Parathyroid adenoma (tissue), 2 donors: ENCODE results near the gene IFT52.
"Not testable (repeated sequence)": the region's sequence is repeated elsewhere in the genome, so short reads cannot be mapped to it uniquely, and the experiment has no call there.

Experiments
- H2AFZ ChIP-seq: fragments of 300-600 bp; sonication (generic); one replicate; pipeline ENCODE4 v1.7.0; 2017; ENCODE audit warnings: antibody characterized with exemption, mild to moderate bottlenecking
- H3K27ac ChIP-seq: fragments of 300-600 bp; sonication (generic); one replicate; pipeline ENCODE4 v1.7.0; 2017
- H3K27me3 ChIP-seq: fragments of 300-600 bp; sonication (generic); one replicate; pipeline ENCODE4 v1.7.0; 2017; ENCODE audit warnings: low read length; ENCODE audit not compliant: control insufficient read depth, insufficient read depth
- H3K36me3 ChIP-seq: fragments of 300-600 bp; sonication (generic); one replicate; pipeline ENCODE4 v1.7.0; 2017; ENCODE audit warnings: low read length; ENCODE audit not compliant: control insufficient read depth, insufficient read depth
- H3K4me1 ChIP-seq: fragments of 300-600 bp; sonication (generic); one replicate; pipeline ENCODE4 v1.7.0; 2017; ENCODE audit warnings: control low read depth
- H3K4me2 ChIP-seq: fragments of 300-600 bp; sonication (generic); one replicate; pipeline ENCODE4 v1.7.0; 2017; ENCODE audit warnings: low read length
- H3K4me3 ChIP-seq: fragments of 300-600 bp; sonication (generic); one replicate; pipeline ENCODE4 v1.7.0; 2017; ENCODE audit warnings: low read depth, low read length
- H3K79me2 ChIP-seq: fragments of 300-600 bp; sonication (generic); one replicate; pipeline ENCODE4 v1.7.0; 2017; ENCODE audit warnings: control low read depth
- H3K9ac ChIP-seq: fragments of 300-600 bp; sonication (generic); one replicate; pipeline ENCODE4 v1.7.0; 2017; ENCODE audit warnings: mild to moderate bottlenecking
- H3K9me3 ChIP-seq: fragments of 300-600 bp; sonication (generic); one replicate; pipeline ENCODE4 v1.7.0; 2017; ENCODE audit warnings: low read length; ENCODE audit not compliant: control insufficient read depth
- TF ChIP-seq, protein P1 (sequence below): fragments of 300-600 bp; sonication (generic); IDR thresholded peaks from one replicate; pipeline ENCODE4 v1.7.0; 2017; ENCODE audit warnings: antibody characterized with exemption, mild to moderate bottlenecking
- donor health status: primary hyperparathyroidism.

Gene IFT52

DNA sequence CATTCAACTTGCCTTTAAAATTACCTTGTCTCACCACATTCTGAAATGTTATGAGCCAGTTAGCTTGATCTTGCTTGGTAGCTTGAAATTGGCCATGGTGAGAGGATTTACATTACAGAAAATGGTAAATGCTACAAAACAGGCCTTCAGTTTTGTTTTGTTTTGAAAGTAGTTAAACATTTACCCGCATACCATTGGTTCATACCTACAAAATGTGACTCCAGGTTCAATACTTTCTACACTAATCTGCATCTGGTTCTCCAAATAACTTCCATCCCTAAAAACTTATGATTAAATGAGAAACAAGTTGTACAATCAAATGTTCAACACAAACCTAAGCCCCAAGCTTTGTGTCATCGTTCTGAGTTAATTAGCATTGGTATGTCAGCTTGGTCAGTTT lies 45.7 kb downstream of the IFT52 start:
- Histone ChIP-seq H3K9me3 (no peaks in the 10 kb centered on the region), H2AFZ (no peak overlapping the region), H3K27ac (no peak overlapping the region), H3K4me3 (no peak overlapping the region), H3K27me3 (no peaks in the 10 kb centered on the region), H3K36me3 (no peaks in the 10 kb centered on the region), H3K4me1 (no peaks in the 10 kb centered on the region), H3K79me2 (no peaks in the 10 kb centered on the region), H3K9ac (no peak overlapping the region), H3K4me2 (no peak overlapping the region)
- TF ChIP-seq, protein P1, sequence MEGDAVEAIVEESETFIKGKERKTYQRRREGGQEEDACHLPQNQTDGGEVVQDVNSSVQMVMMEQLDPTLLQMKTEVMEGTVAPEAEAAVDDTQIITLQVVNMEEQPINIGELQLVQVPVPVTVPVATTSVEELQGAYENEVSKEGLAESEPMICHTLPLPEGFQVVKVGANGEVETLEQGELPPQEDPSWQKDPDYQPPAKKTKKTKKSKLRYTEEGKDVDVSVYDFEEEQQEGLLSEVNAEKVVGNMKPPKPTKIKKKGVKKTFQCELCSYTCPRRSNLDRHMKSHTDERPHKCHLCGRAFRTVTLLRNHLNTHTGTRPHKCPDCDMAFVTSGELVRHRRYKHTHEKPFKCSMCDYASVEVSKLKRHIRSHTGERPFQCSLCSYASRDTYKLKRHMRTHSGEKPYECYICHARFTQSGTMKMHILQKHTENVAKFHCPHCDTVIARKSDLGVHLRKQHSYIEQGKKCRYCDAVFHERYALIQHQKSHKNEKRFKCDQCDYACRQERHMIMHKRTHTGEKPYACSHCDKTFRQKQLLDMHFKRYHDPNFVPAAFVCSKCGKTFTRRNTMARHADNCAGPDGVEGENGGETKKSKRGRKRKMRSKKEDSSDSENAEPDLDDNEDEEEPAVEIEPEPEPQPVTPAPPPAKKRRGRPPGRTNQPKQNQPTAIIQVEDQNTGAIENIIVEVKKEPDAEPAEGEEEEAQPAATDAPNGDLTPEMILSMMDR = no peak

DNA sequence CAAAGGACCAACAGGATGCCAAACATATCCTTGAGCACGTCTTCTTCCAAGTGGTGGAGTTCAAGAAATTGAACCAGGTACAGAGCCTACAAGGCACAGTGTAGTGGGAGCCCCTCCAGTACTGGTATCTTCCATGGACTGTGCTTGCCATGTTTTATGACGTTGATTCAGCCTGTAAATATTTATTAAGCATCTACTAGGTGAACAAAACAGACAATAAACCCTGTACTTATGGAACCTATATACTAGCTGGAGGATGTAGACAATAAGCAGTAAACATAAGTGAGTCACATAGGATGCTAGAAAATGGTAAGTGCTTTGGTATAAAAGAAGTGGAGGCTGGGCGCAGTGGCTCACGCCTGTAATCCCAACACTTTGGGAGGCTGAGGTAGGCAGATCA lies 51.8 kb downstream of the IFT52 start:
- Histone ChIP-seq H3K36me3 (no peaks in the 10 kb centered on the region), H3K27me3 (no peaks in the 10 kb centered on the region), H3K9ac (no peak overlapping the region), H3K79me2 (no peaks in the 10 kb centered on the region), H3K4me1 (no peaks in the 10 kb centered on the region), H3K27ac (no peak overlapping the region), H3K4me2 (no peak overlapping the region), H3K4me3 (no peak overlapping the region), H3K9me3 (no peaks in the 10 kb centered on the region), H2AFZ (no peak overlapping the region)
- TF ChIP-seq, protein P1 = no peak

DNA sequence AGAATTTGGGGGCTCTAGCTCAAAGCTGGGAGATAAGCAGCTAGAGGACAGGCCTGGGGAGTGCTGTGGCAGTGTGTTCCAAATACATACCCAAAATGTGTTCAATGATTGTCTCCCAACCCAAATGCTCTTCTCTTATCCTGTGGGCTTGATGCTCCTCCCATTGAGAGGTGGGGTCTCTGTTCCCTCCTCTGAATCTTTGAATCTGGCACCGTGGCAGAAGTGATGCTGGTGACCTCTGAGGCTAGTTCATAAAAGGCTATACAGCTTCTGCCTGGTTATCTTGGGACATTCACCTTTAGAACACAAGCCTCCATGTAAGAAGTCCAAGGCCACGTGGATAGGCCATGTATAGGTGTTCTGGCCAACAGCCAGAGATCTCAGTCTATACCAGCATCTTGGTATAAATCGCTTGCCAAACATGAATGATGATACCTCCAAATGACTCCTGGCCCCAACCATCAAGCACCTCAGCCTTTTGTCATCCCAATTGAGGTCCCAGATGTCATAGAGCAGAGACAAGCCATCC lies 60.3 kb downstream of the IFT52 start:
- Histone ChIP-seq H3K4me1 (no peaks in the 10 kb centered on the region), H2AFZ (no peak overlapping the region), H3K27me3 (no peaks in the 10 kb centered on the region), H3K9ac (no peak overlapping the region), H3K9me3 (no peaks in the 10 kb centered on the region), H3K4me2 (no peak overlapping the region), H3K4me3 (no peak overlapping the region), H3K36me3 (no peaks in the 10 kb centered on the region), H3K27ac (no peak overlapping the region), H3K79me2 (no peaks in the 10 kb centered on the region)
- TF ChIP-seq, protein P1 = no peak

DNA sequence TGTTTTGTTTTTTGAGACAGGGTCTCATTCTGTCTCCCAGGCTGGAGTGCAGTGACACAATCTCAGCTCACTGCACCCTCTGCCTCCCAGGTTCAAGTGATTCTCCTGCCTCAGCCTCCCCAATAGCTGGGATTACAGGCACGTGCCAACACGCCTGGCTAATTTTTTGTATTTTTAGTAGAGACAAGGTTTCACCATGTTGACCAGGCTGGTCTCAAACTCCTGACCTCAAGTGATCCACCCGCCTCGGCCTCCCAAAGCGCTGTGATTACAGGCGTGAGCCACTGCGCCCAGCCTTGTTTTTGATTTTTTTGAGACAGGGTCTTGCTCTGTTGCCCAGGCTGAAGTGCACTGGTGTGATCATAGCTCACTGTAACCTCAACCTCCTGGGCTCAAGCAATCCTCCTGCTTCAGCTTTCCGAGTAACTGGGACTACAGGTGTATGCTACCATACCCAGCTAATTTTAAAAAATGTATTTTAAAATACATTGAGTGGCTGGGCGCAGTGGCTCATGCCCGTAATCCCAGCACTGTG lies 61.0 kb downstream of the IFT52 start:
- H3K27me3 ChIP-seq, H3K4me2 ChIP-seq, H3K27ac ChIP-seq, H3K4me1 ChIP-seq, H2AFZ ChIP-seq, H3K9ac ChIP-seq, H3K36me3 ChIP-seq, H3K4me3 ChIP-seq, H3K79me2 ChIP-seq, H3K9me3 ChIP-seq: not testable (repeated sequence)

DNA sequence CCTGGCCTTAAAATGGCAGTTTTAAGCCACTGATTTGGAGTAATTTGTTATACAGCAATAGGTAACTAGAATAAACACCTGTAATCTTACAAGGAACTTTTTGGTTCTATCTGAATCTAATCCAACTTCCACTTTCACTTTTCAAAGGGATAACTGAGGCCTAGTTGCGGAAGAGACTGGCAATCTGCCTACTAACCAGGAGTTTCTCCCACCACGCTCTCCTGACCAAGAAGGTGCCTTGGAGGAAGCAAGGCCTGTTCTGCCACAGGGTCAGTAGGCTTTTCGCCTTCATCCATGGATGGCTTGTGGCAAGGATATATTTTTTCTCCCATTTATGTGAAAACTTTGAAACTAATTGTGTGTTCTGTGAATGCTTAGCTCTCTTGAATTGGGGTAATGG lies 63.2 kb downstream of the IFT52 start:
- TF ChIP-seq, protein P1 = no peak
- H3K4me1 ChIP-seq = no peaks in the 10 kb centered on the region
- H3K9me3 ChIP-seq = no peaks in the 10 kb centered on the region
- no peaks in the 10 kb centered on the region for H3K36me3 ChIP-seq
- no peak overlapping the region for H3K4me3 ChIP-seq
- no peaks in the 10 kb centered on the region for H3K79me2 ChIP-seq
- H3K27ac ChIP-seq = no peak overlapping the region
- no peaks in the 10 kb centered on the region for H3K27me3 ChIP-seq
- no peak overlapping the region for H3K4me2 ChIP-seq
- no peak overlapping the region for H3K9ac ChIP-seq
- H2AFZ ChIP-seq = no peak overlapping the region

DNA sequence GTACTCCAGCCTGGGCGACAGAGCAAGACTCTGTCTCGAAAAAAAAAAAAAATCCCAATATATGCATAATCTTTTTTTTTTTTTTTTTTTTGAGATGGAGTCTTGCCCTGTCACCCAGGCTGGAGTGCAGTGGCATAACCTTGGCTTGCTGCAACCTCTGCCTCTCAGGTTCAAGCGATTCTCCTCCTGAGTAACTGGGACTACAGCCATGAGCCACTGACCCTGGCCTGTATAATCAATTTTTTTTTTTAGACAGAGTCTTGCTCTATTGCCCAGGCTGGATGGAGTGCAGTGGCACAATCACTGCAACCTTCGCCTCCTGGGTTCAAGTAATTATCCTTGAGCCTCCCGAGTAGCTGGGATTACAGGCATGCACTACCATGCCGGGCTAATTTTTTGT lies 64.4 kb downstream of the IFT52 start:
- not testable (repeated sequence) for H3K79me2 ChIP-seq, H3K4me1 ChIP-seq, H3K4me3 ChIP-seq, H3K27me3 ChIP-seq, H3K27ac ChIP-seq, H3K4me2 ChIP-seq, H3K9me3 ChIP-seq, H3K9ac ChIP-seq, H3K36me3 ChIP-seq, H2AFZ ChIP-seq
